Fibroblast of lung (primary cell): ENCODE measurements around the gene NRXN2.

ENCODE experiments used
- EZH2 ChIP-seq: IDR thresholded peaks from 2 replicates; pipeline ENCODE4 v1.5.1; 2012; ENCODE audit warnings: low read length, control low read depth, mild to moderate bottlenecking; ENCODE audit errors: missing control alignments
- TF ChIP-seq, protein P1 (sequence below), 2 donors: IDR thresholded peaks in 1 of 2; conservative IDR thresholded peaks in 1 of 2; 1 replicate in 1 of 2; 2 replicates in 1 of 2; pipeline ENCODE4 v1.5.1; 2011 to 2012; ENCODE audit warnings: low read length in 2 of 2, control low read depth in 1 of 2, inconsistent platforms in 1 of 2, low read depth in 1 of 2, mild to moderate bottlenecking in 1 of 2

DNA sequence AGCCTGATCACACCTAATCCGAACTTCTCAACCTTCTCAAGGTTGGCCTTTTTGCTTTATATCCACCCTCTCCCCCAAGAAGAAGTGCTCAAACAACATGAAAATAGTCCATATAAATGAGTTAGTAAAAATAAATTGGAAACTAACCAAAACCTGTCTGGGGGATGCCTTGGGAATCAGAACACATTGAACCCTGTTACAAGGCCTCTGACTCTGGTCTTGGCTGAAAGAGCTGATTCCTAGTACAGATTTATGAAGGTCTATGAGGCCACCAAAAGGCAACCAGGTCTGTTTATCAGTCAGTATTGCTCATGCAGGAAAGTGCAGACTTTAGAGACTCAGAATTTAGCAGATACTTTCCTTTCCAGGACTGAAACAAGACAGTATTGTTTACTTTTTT is 49.7 kb downstream of the NRXN2 start:
- no peak for TF ChIP-seq EZH2
- TF ChIP-seq, protein P1, sequence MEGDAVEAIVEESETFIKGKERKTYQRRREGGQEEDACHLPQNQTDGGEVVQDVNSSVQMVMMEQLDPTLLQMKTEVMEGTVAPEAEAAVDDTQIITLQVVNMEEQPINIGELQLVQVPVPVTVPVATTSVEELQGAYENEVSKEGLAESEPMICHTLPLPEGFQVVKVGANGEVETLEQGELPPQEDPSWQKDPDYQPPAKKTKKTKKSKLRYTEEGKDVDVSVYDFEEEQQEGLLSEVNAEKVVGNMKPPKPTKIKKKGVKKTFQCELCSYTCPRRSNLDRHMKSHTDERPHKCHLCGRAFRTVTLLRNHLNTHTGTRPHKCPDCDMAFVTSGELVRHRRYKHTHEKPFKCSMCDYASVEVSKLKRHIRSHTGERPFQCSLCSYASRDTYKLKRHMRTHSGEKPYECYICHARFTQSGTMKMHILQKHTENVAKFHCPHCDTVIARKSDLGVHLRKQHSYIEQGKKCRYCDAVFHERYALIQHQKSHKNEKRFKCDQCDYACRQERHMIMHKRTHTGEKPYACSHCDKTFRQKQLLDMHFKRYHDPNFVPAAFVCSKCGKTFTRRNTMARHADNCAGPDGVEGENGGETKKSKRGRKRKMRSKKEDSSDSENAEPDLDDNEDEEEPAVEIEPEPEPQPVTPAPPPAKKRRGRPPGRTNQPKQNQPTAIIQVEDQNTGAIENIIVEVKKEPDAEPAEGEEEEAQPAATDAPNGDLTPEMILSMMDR (conservative IDR thresholded peaks at IDR 0.05 in 1 of 2, IDR thresholded peaks at IDR 0.05 in 1 of 2; ENCODE audit: low read depth in 1 of 2, low read length in 2 of 2): no peak
